IMR-90 (cell line): ENCODE results near the gene CDC42BPA. TPM values are rescaled to one million over a fixed set of nuclear protein-coding genes. Genes with fewer than 3 reads are reported as not detected.

Experiments
- ATAC-seq: fragments of 200-7000 bp; cut with Tn5 transposase; 2 replicates; pipeline ENCODE4 v1.9.1; 2020; ENCODE audit warnings: low read depth, mild to moderate bottlenecking, moderate library complexity
- BruUV-seq: library from RNA; stranded (reverse); fragments of 400-500 nt; replicated peaks from 2 replicates; lab custom pipeline; 2021; lab: Mats Ljungman, UMichigan
- CTCF ChIA-PET: fragments of 300-600 bp; formaldehyde crosslinking; extraction: SDS; loops from one replicate; lab custom pipeline; 2021; ENCODE audit warnings: antibody characterized with exemption; lab: Yijun Ruan, JAX
- POLR2A ChIA-PET: fragments of 300-600 bp; sonication (Branson Sonifier 250); formaldehyde crosslinking; loops from one replicate; lab custom pipeline; 2022; ENCODE audit warnings: antibody characterized with exemption; ENCODE audit not compliant: unreplicated experiment; lab: Charles Lee
- DNase-seq: peaks from one replicate; pipeline ENCODE4 v3.0.0; 2013
- H2AFZ ChIP-seq: replicated peaks from 2 replicates; pipeline ENCODE3; 2013; ENCODE audit warnings: low read length, mild to moderate bottlenecking; ENCODE audit not compliant: poor library complexity
- H2AK5ac ChIP-seq: 2 replicates; pipeline ENCODE4 v1.6.1; 2013; ENCODE audit warnings: low read depth, low read length, inconsistent platforms
- H2AK9ac ChIP-seq: replicated peaks from 2 replicates; pipeline ENCODE3; 2013; ENCODE audit warnings: mild to moderate bottlenecking, low read depth, low read length, moderate library complexity; ENCODE audit not compliant: poor library complexity
- H2BK120ac ChIP-seq: 2 replicates; pipeline ENCODE4 v1.6.1; 2013; ENCODE audit warnings: low read depth, low read length, inconsistent platforms
- H2BK15ac ChIP-seq: 3 replicates; pipeline ENCODE4 v1.6.1; 2013; ENCODE audit warnings: low read depth, low read length, inconsistent platforms
- H2BK20ac ChIP-seq: 2 replicates; pipeline ENCODE4 v1.6.1; 2013; ENCODE audit warnings: low read depth, mild to moderate bottlenecking, inconsistent platforms, low read length, moderate library complexity
- H2BK5ac ChIP-seq: 2 replicates; pipeline ENCODE4 v1.6.1; 2013; ENCODE audit warnings: mild to moderate bottlenecking, low read depth, low read length, inconsistent platforms; ENCODE audit not compliant: poor library complexity, severe bottlenecking
- H3K14ac ChIP-seq: replicated peaks from 2 replicates; pipeline ENCODE4 v1.6.1; 2013; ENCODE audit warnings: low read depth, low read length, inconsistent platforms
- H3K18ac ChIP-seq: 2 replicates; pipeline ENCODE4 v1.6.1; 2013; ENCODE audit warnings: low read depth, low read length, control low read depth
- H3K23ac ChIP-seq: 2 replicates; pipeline ENCODE4 v1.6.1; 2013; ENCODE audit warnings: low read depth, low read length, inconsistent platforms
- H3K27ac ChIP-seq: 2 replicates; pipeline ENCODE4 v1.5.1; 2013; ENCODE audit warnings: mild to moderate bottlenecking, control low read depth, low read length; ENCODE audit not compliant: insufficient read depth
- H3K27me3 ChIP-seq: 2 replicates; pipeline ENCODE4 v1.6.1; 2013; ENCODE audit warnings: low read length; ENCODE audit not compliant: control insufficient read depth, insufficient read depth
- H3K36me3 ChIP-seq: 2 replicates; pipeline ENCODE4 v1.6.1; 2013; ENCODE audit warnings: low read length, mixed read lengths; ENCODE audit not compliant: control insufficient read depth, insufficient read depth
- H3K4ac ChIP-seq: 2 replicates; pipeline ENCODE4 v1.6.1; 2013; ENCODE audit warnings: low read depth, low read length, inconsistent platforms
- H3K4me1 ChIP-seq: 2 replicates; pipeline ENCODE4 v1.6.1; 2013; ENCODE audit warnings: low read length, mixed read lengths; ENCODE audit not compliant: control insufficient read depth, insufficient read depth
- H3K4me2 ChIP-seq: 2 replicates; pipeline ENCODE4 v1.6.1; 2013; ENCODE audit warnings: low read depth, mild to moderate bottlenecking, control low read depth, low read length, moderate library complexity
- H3K4me3 ChIP-seq: 2 replicates; pipeline ENCODE4 v1.5.1; 2013; ENCODE audit warnings: low read depth, mild to moderate bottlenecking, control low read depth, low read length, moderate library complexity; ENCODE audit not compliant: insufficient read depth
- H3K56ac ChIP-seq: 2 replicates; pipeline ENCODE4 v1.6.1; 2013; ENCODE audit warnings: low read length, inconsistent platforms; ENCODE audit not compliant: insufficient read depth; ENCODE audit errors: extremely low read depth
- H3K79me1 ChIP-seq, 2 experiments: 2 replicates each; pipeline ENCODE4 v1.6.1; 2013; ENCODE audit warnings: low read length in 2 of 2, inconsistent platforms in 1 of 2, low read depth in 1 of 2
- H3K9ac ChIP-seq: 2 replicates; pipeline ENCODE4 v1.6.1; 2013; ENCODE audit warnings: low read depth, low read length, control low read depth
- H3K9me1 ChIP-seq: 2 replicates; pipeline ENCODE4 v1.6.1; 2013; ENCODE audit warnings: low read length, inconsistent platforms; ENCODE audit not compliant: insufficient read depth
- H3K9me3 ChIP-seq: 2 replicates; pipeline ENCODE4 v1.6.1; 2013; ENCODE audit warnings: low read length; ENCODE audit not compliant: control insufficient read depth, insufficient read depth
- H4K20me1 ChIP-seq: 2 replicates; pipeline ENCODE4 v1.6.1; 2013; ENCODE audit warnings: low read length, inconsistent platforms; ENCODE audit not compliant: insufficient read depth
- H4K5ac ChIP-seq: 2 replicates; pipeline ENCODE4 v1.6.1; 2013; ENCODE audit warnings: mild to moderate bottlenecking, low read depth, low read length, control low read depth
- H4K8ac ChIP-seq, 2 experiments: 2 replicates each; pipeline ENCODE4 v1.6.1; 2013; ENCODE audit warnings: low read depth in 2 of 2, low read length in 2 of 2, control low read depth in 1 of 2, inconsistent platforms in 1 of 2
- H4K91ac ChIP-seq: 2 replicates; pipeline ENCODE4 v1.6.1; 2013; ENCODE audit warnings: low read depth, low read length, inconsistent platforms; ENCODE audit not compliant: insufficient read depth
- CEBPB ChIP-seq: IDR thresholded peaks from 2 replicates; pipeline ENCODE4 v1.6.1; 2012; ENCODE audit warnings: low read depth, low read length, improper control_type of control experiment
- RFX5 ChIP-seq: IDR thresholded peaks from 2 replicates; pipeline ENCODE4 v1.8.0; 2012; ENCODE audit warnings: low read depth, mild to moderate bottlenecking, low read length, moderate library complexity
- WGBS, 2 experiments: methylation state at CpG; one replicate each; pipeline versions ENCODE4 v1.1.5 to v1.1.7; 2013; ENCODE audit warnings: missing lambda C conversion rate in 2 of 2; ENCODE audit not compliant: insufficient read length in 1 of 2; ENCODE audit errors: extremely low coverage in 2 of 2; 5-methylcytosine and 5-hydroxymethylcytosine counted together
- dilution Hi-C: fragments of 300-500 bp; cut with HindIII; formaldehyde crosslinking; loops from one replicate; pipeline ENCODE4 v1.14.3; 2018; ENCODE audit warnings: low sequenced_read_pairs; ENCODE audit not compliant: unreplicated experiment
- in situ Hi-C: fragments of 300-500 bp; cut with MboI; formaldehyde crosslinking; loops from 3 replicates; pipeline ENCODE4 v1.14.3; 2019; ENCODE audit warnings: low sequenced_read_pairs, inconsistent platforms, mixed read lengths
- intact Hi-C: fragments of 100-400 bp; cut with micrococcal nuclease; formaldehyde crosslinking; loops from 2 replicates; pipeline ENCODE4 v1.10.0; 2022
- polyA plus RNA-seq, 3 experiments: library from polyadenylated mRNA; depleted of rRNA; stranded (reverse); fragments of >200 nt; gene quantifications; 2 replicates each; pipeline ENCODE4 v1.2.3, GENCODE V29; 2012; ENCODE audit warnings: low replicate concordance in 1 of 3
- total RNA-seq: library from RNA; depleted of rRNA; stranded (reverse); fragments of >200 nt; gene quantifications from 2 replicates; pipeline ENCODE4 v1.2.3, GENCODE V29; 2012

The CDC42BPA gene
- total and polyA plus RNA-seq, 2 of the 4 experiments (the other 2 are of a cell fraction), result 9.4 to 27.8 TPM

GRCh38 chr1:226967665-226968064 is 350.6 kb downstream of the CDC42BPA start:
- TF ChIP-seq RFX5 (no peak), CEBPB (peak; percentile 61; the same call in 1 of the 2 replicates)
- H2AK9ac ChIP-seq, result peak overlapping the region; percentile 39
- ATAC-seq, result no peak
- H2BK120ac ChIP-seq, result no peak overlapping the region
- no peak overlapping the region for H3K18ac ChIP-seq
- no peak overlapping the region for H4K5ac ChIP-seq
- no peak overlapping the region for H3K56ac ChIP-seq
- DNase-seq, result peak; percentile 66
- no peak overlapping the region for H4K91ac ChIP-seq
- no peaks in the 10 kb centered on the region for H4K20me1 ChIP-seq
- no peak overlapping the region for H3K14ac ChIP-seq
- no peaks in the 10 kb centered on the region for H3K4me1 ChIP-seq
- intact Hi-C loops, result loop anchor here (10.0 kb wide), 1 partner anchor 63 kb away; no protein-coding TSS in a partner anchor
- H4K8ac ChIP-seq, result no peak overlapping the region
- no TSS peak for BruUV-seq
- H3K23ac ChIP-seq, result no peak overlapping the region
- CTCF ChIA-PET, result no interaction called here
- POLR2A ChIA-PET, result no interaction called here
- H3K9ac ChIP-seq, result no peak overlapping the region
- no peak overlapping the region for H2AFZ ChIP-seq
- WGBS, 2 experiments, result no CpG with 5 or more reads among the region's 3 CpGs
- no peak overlapping the region for H3K4ac ChIP-seq
- in situ Hi-C loops, result no loop called here
- H3K9me1 ChIP-seq, result no peaks in the 10 kb centered on the region
- no peak overlapping the region for H3K27ac ChIP-seq
- no peaks in the 10 kb centered on the region for H3K79me1 ChIP-seq
- dilution Hi-C loops, result no loop called here
- H3K27me3 ChIP-seq, result no peaks in the 10 kb centered on the region
- no peak overlapping the region for H2BK5ac ChIP-seq
- no peak overlapping the region for H3K4me3 ChIP-seq
- H2BK15ac ChIP-seq, result no peak overlapping the region
- H3K36me3 ChIP-seq, result peaks cover 1% of the 10 kb centered on the region; the same call in 1 of the 2 replicates
- no peak overlapping the region for H3K4me2 ChIP-seq
- peaks cover 5% of the 10 kb centered on the region for H3K9me3 ChIP-seq
- no peak overlapping the region for H2BK20ac ChIP-seq
- no peak overlapping the region for H2AK5ac ChIP-seq
